Uterus (tissue), 4 donors: ENCODE data around the gene PREX1. TPM values are rescaled to one million over a fixed set of nuclear protein-coding genes. Genes with fewer than 3 reads are reported as not detected.

Experiments
- DNase-seq, 2 donors: peaks; one replicate each; pipeline ENCODE4 v3.0.0-alpha.2; 2019 to 2020
- H3K27ac ChIP-seq, 2 donors: fragments of 200-600 bp; sonication (generic); 1 replicate in 1 of 2; 2 replicates in 1 of 2; pipeline ENCODE4 v1.5.1; 2016 to 2018
- H3K27me3 ChIP-seq, 2 donors: fragments of 200-600 bp; sonication (generic); one replicate each; pipeline ENCODE4 v1.5.1; 2018 to 2019; ENCODE audit warnings: control low read depth in 1 of 2
- H3K36me3 ChIP-seq, 2 donors: fragments of 200-600 bp; sonication (generic); one replicate each; pipeline ENCODE4 v1.5.1; 2019; ENCODE audit warnings: control low read depth in 1 of 2
- H3K4me1 ChIP-seq, 2 donors: fragments of 200-600 bp; sonication (generic); one replicate each; pipeline ENCODE4 v1.5.1; 2018 to 2019; ENCODE audit warnings: control low read depth in 1 of 2
- H3K4me3 ChIP-seq, 2 donors: fragments of 200-600 bp; sonication (generic); 1 replicate in 1 of 2; 2 replicates in 1 of 2; pipeline ENCODE4 v1.5.1; 2018 to 2019; ENCODE audit warnings: mild to moderate bottlenecking in 1 of 2
- H3K9me3 ChIP-seq, 2 donors: fragments of 200-600 bp; sonication (generic); one replicate each; pipeline ENCODE4 v1.5.1; 2019; ENCODE audit warnings: control low read depth in 1 of 2
- POLR2A ChIP-seq, 2 donors: fragments of 450-650 bp; IDR thresholded peaks; one replicate each; pipeline ENCODE4 v1.6.1; 2016; ENCODE audit warnings: antibody characterized with exemption in 2 of 2, mild to moderate bottlenecking in 1 of 2, moderate library complexity in 1 of 2
- intact Hi-C: fragments of 100-400 bp; cut with DNase I; formaldehyde crosslinking; loops from one replicate; pipeline ENCODE4 v1.15.1; 2023; ENCODE audit warnings: low total_unique reads
- total RNA-seq, 4 donors: library from RNA; depleted of rRNA in 3 of 4; stranded (reverse); fragments of >200 nt in 3 of 4; gene quantifications; one replicate each; pipeline versions ENCODE4 v1.1.0 to v1.2.4, GENCODE V29; 2014 to 2023
- TF ChIP-seq, protein P1 (sequence below), 4 experiments: fragments of 200-600 bp in 2 of 4; fragments of 450-650 bp in 2 of 4; sonication (generic) in 2 of 4; IDR thresholded peaks; one replicate each; pipeline ENCODE4 v1.5.1; 2016 to 2019; ENCODE audit warnings: antibody characterized with exemption in 4 of 4, mild to moderate bottlenecking in 2 of 4, moderate library complexity in 1 of 4
- donor health status: DM: yes; HTN: yes; CAD: no.

The PREX1 gene
- total RNA-seq, 4 donors from 2014 or later, result 3.6 to 19.7 (median 11.3) TPM

DNA sequence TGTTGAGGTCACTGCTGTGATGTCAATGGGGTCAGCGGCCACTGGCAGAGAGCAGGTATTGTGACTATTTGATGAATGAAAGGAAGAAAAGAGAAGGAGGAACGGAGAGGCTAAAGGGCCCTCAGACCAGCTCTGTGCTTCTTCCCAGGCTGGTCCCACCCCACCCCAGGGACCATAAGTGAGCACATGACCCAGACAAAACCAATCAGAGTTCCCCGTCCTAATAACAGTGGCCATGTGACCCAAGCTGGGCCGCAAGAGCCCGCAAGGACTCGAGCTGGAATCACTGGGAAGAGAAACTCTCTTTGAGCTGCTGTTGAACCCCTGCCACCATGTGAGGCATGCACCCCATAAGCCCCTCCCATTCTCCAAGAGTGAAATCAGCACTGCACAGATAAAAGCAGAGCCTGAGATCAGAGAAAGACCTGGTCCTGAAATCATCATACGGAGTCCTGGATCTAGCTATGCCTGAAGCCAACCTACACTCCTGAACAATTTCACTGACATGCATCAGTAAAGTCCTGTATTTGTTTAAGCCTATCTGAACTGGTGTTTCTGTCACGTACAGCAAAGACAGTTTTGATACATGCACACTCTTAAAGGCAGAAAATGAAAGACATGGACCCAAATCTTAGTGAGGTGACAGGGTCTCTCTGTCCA is 90.2 kb downstream of the PREX1 start:
- intact Hi-C loops, result no loop called here
- no peaks in the 10 kb centered on the region for H3K9me3 ChIP-seq
- H3K4me3 ChIP-seq, result no peak overlapping the region
- H3K4me1 ChIP-seq, result no peaks in the 10 kb centered on the region
- H3K27ac ChIP-seq, result no peak overlapping the region
- DNase-seq, result no peak
- H3K36me3 ChIP-seq, result no peaks in the 10 kb centered on the region
- TF ChIP-seq, protein P1, sequence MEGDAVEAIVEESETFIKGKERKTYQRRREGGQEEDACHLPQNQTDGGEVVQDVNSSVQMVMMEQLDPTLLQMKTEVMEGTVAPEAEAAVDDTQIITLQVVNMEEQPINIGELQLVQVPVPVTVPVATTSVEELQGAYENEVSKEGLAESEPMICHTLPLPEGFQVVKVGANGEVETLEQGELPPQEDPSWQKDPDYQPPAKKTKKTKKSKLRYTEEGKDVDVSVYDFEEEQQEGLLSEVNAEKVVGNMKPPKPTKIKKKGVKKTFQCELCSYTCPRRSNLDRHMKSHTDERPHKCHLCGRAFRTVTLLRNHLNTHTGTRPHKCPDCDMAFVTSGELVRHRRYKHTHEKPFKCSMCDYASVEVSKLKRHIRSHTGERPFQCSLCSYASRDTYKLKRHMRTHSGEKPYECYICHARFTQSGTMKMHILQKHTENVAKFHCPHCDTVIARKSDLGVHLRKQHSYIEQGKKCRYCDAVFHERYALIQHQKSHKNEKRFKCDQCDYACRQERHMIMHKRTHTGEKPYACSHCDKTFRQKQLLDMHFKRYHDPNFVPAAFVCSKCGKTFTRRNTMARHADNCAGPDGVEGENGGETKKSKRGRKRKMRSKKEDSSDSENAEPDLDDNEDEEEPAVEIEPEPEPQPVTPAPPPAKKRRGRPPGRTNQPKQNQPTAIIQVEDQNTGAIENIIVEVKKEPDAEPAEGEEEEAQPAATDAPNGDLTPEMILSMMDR (IDR thresholded peaks at IDR 0.05), result no peak
- no peak for TF ChIP-seq POLR2A (IDR thresholded peaks at IDR 0.05)
- no peaks in the 10 kb centered on the region for H3K27me3 ChIP-seq

DNA sequence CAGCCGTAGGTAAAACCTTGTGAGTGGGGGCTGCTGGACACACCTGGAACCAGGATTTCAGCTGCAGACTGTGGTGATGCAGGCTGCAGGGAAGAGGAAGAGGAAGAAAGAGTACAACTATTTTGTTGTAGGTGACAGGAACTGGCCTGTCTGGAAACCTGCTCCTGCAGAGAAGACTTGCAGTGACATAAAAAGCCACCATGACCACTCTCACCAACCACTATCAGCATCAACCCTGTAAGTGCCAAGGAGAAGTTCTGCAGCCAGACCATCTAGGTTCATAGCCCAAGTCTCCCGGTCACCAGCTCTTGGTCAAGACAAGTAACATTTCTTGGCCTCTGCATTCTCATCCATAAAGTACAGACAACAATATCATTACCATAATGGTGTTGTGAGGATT is 91.2 kb downstream of the PREX1 start:
- no peak for DNase-seq
- H3K36me3 ChIP-seq, result no peaks in the 10 kb centered on the region
- H3K27ac ChIP-seq, result no peak overlapping the region
- H3K4me1 ChIP-seq, result no peaks in the 10 kb centered on the region
- H3K4me3 ChIP-seq, result no peak overlapping the region
- no peak for TF ChIP-seq POLR2A (IDR thresholded peaks at IDR 0.05)
- TF ChIP-seq, protein P1 (IDR thresholded peaks at IDR 0.05), result no peak
- intact Hi-C loops, result no loop called here
- no peaks in the 10 kb centered on the region for H3K9me3 ChIP-seq
- no peaks in the 10 kb centered on the region for H3K27me3 ChIP-seq

DNA sequence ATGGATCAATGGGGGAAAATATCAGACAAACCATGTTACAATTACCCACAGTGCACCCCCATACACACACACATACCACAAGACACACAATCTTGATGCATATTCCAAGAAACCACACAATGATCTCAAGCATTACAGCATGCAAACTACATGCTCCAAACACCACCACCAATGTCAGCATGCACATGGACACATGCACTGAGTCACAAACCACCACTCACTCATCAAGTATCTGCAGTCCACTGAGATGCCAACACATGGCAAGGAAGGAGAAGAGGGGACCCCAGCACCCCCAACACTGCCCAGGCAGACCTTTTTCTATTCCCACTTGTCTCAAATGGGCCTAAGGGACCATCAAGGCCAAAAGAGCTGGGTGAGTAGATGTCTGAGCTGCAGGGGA is 91.6 kb downstream of the PREX1 start:
- Histone ChIP-seq H3K4me1 (no peaks in the 10 kb centered on the region), H3K27ac (no peak overlapping the region), H3K36me3 (no peaks in the 10 kb centered on the region), H3K9me3 (no peaks in the 10 kb centered on the region), H3K4me3 (no peak overlapping the region), H3K27me3 (no peaks in the 10 kb centered on the region)
- TF ChIP-seq POLR2A (IDR thresholded peaks at IDR 0.05), result no peak
- TF ChIP-seq, protein P1 (IDR thresholded peaks at IDR 0.05), result no peak
- no peak for DNase-seq
- intact Hi-C loops, result no loop called here

DNA sequence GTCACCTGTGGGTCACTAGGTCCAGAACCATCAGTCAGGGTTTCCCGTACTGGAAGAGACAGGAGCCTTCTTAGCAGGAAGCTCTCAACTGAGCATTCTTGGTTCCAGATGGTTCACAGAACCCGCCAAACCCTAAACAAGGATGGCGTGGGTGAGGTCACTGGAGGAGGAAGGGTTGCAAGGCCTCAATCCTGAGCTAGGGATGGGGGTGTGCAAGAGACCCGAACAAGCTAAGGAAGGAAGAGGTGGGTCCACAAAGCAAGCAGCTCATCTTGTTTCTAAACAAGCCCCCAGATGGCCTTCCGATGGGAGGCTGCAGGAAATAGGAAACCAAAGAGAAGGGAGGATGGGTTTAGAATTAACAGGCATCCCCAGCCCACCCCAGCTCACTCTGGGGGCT is 92.7 kb downstream of the PREX1 start:
- no peaks in the 10 kb centered on the region for H3K4me1 ChIP-seq
- H3K27me3 ChIP-seq, result no peaks in the 10 kb centered on the region
- DNase-seq, result no peak
- no peak overlapping the region for H3K4me3 ChIP-seq
- TF ChIP-seq POLR2A (IDR thresholded peaks at IDR 0.05), result no peak
- TF ChIP-seq, protein P1 (IDR thresholded peaks at IDR 0.05), result no peak
- no peak overlapping the region for H3K27ac ChIP-seq
- intact Hi-C loops, result no loop called here
- no peaks in the 10 kb centered on the region for H3K9me3 ChIP-seq
- no peaks in the 10 kb centered on the region for H3K36me3 ChIP-seq

DNA sequence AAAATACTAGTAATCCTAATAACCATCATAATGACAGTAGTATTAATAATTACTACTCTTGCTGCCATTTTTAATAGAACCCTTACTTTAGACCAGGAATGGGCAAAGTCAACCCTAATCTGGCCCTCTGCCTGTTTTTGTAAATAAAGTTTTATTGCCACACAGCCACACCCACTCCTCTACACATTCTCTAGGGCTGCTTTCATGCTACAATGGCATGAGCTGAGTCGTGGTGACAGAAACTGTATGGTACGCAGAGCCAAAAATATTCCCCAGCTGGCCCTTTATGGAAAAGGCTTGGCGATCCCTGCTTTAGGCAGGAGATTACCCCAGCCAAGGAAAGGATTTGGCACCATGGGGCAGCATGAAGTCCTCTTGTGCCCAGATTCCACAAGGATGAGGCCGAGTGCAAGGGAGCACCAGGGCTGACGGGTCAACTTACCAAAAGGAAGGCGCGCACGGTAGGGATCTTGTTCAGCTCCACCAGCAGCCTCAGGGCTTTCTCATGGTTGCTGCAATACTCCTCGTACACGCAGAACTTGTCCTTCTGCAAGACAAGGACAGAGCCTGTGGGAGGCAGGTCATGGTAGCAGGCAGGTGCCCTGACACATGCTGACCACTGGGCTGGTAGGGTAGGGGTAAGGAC is 93.6 kb downstream of the PREX1 start:
- intact Hi-C loops, result no loop called here
- H3K27me3 ChIP-seq, result no peaks in the 10 kb centered on the region
- H3K4me1 ChIP-seq, result no peaks in the 10 kb centered on the region
- H3K36me3 ChIP-seq, result no peaks in the 10 kb centered on the region
- no peak for DNase-seq
- H3K9me3 ChIP-seq, result no peaks in the 10 kb centered on the region
- no peak for TF ChIP-seq POLR2A (IDR thresholded peaks at IDR 0.05)
- TF ChIP-seq, protein P1 (IDR thresholded peaks at IDR 0.05), result no peak
- no peak overlapping the region for H3K4me3 ChIP-seq
- no peak overlapping the region for H3K27ac ChIP-seq
